SIG-M5 (cell line): ENCODE data around the gene TRPV3.
"Not testable (repeated sequence)": the region's sequence is repeated elsewhere in the genome, so short reads cannot be mapped to it uniquely, and the experiment has no call there.

ENCODE experiments used
- DNase-seq: peaks from one replicate; lab custom pipeline; 2025; lab: John Stamatoyannopoulos, UW

The TRPV3 gene

DNA sequence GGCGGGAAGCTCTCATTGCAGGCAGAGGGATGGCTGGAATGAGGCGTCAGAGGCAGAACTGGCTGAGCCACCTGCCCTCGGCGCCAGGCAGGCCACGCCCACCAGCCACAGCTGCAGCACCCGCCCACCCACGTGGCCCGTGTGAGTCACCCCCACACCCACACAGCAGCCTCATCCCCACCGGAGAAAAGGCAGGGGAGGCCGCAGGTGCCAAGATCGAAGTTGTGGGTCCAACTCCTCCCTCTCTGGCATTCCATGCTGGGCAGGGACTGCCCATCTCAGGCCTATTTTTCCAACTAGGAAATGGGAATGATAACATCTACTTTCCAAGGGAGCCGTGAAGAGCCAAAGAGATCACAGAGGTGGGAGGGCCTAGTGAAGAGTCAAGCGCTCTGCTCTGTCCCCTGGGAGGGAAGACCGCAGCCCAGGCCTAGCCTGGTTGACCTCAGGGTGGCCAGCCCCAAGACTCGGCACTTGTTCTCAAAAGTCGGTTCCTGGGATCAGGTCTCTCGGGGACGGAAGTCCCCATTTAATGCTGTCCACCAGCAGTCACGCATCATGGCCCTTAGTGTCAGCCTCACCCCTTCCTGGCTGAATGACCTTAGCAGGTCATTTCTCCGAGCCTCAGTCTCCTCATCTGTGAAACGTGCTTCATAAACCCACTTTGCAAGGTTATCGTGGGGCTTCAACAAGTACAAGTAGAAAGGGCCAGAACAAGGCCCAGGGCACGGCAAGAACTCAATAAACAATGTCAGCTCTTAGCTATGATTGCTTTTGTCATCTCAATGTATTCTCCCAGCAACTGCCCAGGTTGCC, at the start of gene TRPV3:
Gene TRPV3 (minus strand): TSS at position 45 of the 816 bp plus-strand sequence. CDS start 2,962 bp downstream, outside the sequence.
- DNase-seq: no peak

DNA sequence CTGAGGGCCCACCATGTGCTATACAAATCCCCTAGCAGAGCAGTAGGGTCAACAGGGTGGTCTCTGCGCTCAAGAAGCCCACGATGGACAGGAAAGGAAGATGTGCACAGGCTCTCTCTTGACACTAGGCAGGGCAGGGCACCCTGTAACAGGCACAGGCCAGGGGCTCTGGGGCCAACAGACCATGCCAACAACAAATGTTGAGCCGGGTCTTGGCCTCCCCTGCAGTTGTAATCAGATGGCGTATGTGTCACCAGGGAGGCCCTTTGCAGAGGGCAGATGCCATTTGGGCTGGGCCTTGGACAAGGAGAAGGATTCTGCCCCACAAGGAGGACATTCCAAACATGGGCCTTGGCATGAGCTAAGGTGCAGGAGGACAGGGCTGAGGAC, 46.3 kb upstream of the TRPV3 start:
- DNase-seq: no peak

DNA sequence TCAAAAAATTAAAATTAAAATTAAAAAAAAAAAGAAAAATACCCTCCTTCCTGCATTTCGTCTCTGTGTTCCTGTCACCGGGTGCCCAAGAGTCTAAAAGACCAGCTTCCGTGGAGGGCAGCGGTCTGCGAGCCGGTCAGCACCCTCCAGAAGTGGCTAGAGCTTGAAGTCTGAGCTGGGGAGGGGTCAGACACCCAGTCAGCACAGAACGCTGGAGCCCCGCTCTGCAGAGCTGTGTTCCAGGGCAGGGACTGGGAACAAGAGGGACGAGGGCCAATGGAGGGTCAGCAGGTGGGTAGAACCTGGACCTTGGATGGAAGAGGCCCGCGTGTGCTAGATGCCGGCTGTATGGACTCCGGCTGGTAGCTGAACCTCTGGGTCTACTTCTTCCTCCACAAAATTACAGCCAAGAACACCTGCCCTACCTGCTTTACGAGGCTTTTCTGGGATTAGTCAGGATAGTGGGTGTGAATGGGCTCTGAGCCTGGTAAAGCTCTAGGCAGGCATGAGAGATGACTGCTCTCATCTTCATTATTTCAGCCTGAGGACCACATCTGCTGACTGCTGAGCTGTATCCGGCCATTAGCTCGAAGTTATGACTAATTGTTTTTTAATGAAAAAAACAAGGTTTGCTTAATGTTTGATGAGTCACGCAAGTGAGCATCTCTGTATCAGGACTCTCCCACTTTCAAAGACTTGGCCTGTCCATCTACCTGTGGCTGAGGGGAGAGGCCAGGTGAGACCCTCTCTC, 45.7 kb upstream of the TRPV3 start:
- no peak for DNase-seq

DNA sequence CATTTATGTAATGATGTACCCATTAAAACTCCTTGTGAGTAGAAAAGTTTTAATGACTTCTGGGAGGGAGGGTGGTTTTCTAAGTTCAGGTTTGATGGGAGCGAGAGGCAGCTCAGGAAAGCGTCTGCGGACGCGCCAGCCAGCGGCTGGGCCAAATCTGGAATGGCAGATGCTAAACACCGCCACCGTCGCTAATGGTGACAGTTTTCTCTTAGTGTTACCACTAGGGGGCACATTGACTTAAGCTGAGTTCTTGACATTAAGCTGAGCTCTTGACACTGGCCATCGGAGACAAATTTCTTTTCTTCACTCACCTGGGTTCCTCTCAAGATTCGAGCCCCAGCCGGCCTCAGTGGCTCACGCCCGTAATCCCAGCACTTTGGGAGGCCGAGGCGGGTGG, 44.9 kb upstream of the TRPV3 start:
- no peak for DNase-seq

DNA sequence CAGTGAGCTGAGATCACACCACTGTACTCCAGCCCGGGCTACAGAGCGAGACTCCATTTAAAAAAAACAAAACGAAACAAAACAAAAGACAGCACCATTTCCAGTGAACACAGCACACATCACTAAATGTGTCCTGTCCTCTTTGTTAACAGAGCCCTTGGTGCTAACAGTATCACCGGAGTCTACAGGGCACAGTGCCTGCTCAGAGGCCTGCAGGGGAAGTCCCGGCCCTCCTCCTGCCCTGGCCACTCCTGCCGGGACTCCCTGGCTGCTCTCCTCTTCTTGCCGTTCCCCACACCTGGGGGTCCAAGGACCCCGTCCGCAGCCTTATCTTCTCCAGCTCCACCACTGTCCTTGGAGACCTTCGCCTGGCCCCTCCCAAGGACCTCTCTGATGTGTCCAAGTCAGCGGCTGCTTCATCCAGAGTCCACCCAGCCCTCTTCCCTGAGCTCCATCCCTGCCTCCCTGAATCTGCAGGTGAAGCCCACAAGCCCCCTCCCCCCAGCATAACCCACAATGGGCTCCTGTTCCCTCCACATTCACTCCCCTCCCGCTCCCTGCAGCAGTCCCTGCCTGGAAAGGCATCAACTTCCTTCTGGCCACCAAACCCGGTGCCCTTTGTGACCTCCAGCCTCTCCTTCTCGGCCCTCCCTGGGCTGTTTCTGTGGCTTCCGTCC, 43.1 kb upstream of the TRPV3 start:
- DNase-seq: no peak

DNA sequence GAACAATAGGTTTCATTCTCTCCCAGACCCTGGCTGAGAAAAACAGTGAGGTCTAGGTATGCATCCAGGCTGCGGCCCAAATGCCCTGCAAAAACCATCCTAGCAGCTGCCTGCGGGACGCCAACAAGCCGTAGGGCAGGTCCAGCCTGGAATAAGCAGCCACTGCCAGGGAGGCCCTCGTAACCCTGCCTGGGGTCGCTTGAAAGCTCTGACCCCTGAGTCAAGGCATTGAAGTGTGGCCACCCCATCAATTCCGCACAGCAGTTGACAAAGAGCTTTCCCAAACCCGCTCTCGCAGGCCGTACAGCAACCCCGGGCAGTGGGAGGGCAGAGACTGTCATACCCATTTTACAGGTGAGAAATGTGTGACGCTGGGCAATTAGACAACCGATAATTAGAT, 40.5 kb upstream of the TRPV3 start:
- DNase-seq: no peak

DNA sequence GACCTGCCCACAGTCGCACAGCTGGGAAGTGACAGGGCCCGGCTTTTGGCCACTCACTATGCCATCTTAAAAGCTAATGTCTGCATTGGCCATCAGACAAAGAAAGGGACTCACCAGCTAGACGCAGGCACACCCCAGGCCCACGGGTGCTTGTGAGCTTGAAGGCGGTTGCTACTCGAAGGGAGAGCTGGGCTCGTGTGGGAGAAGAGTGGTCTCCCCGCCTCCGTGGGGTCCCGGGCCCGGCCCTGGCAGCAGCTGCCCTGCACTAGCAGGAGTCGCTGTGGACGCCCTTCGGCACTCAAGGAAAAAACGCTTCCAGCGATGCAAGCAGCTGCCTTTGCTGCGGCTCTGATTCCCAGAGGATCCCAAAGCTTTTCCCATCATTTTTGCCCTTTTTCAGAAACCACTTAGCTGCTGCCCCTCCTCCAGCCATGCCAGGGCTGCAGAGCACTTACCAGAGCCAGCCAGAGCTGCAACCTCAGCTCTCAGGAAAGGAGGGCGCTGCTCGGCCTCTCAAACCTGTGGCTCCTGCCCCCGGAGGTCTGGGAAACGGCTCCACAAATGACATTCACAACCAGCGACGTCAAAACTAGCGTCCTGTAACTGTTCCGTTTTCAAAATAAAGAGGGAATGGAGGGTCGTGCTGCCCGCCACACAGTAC, 39.3 kb upstream of the TRPV3 start:
- no peak for DNase-seq

DNA sequence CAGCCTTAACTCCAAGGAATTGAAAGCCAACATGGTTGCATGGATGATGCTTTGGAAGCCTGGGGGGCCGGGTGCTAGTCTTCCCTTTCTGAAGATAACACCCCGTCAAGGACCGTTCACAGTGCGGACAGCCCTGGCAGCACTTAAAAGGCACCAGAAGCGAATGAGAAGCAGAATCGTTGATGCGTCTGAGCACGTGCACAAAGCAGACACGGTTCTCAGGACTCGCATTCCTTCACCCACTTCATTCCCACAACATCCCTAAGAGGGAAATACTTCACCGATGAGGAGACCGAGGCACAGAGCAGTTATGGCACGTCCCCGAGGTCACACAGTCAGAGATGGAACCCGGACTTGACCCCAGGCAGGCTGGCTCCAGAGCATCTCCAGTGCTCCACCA, 37.4 kb upstream of the TRPV3 start:
- no peak for DNase-seq

DNA sequence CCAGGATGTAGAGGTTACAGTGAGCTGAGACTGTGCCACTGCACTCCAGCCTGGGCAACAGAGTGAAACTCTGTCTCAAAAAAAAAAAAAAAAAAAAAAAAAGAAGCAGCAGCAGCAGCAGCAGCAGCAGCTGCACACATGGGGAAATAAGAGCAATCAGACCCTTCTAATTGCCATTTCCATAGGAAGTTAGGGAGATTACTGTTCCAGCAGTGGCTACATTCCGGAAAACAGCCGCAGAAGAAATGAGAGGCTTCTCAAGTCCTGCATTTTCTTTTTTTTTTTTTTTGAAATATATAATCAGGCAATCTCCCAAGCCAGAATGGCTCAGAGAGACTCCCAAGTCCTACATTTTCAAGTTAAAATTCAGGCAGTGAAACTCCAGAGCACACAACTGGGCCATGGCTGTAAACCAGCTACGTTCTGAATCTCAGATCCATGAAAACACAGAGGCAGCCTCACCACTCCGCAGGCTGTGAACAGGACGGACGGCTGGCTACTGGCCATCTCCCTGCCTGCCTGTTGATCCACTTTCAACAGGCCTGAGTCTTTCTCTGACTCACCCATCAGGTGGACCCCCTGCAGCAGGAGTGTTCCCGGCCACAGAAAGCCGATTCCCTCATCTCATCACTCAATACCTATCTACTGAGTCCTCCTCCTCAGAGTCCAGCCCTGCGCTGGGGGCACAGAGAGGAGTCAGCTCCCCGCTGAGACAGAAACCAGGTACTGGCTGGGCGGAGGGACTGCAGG, 36.6 kb upstream of the TRPV3 start:
- DNase-seq: no peak

DNA sequence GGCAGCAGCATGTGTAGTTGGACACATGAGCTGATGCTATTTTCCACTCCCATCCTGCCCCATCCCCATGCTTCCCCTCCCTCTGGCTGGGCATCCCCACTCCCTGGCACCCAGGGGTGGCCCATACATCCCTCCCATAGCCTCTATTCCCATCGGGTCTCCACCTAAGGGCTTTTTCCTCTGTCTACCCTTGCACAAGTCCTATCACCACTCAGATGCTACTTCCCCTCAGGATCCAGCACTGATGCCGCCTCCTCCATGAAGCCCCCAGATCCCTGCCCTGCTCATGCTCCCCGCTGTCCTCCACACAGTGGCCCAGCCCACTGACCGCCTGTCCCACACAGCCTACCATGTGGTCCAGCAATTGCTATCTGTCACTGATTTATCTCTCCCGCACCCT, 35.8 kb upstream of the TRPV3 start:
- no peak for DNase-seq

DNA sequence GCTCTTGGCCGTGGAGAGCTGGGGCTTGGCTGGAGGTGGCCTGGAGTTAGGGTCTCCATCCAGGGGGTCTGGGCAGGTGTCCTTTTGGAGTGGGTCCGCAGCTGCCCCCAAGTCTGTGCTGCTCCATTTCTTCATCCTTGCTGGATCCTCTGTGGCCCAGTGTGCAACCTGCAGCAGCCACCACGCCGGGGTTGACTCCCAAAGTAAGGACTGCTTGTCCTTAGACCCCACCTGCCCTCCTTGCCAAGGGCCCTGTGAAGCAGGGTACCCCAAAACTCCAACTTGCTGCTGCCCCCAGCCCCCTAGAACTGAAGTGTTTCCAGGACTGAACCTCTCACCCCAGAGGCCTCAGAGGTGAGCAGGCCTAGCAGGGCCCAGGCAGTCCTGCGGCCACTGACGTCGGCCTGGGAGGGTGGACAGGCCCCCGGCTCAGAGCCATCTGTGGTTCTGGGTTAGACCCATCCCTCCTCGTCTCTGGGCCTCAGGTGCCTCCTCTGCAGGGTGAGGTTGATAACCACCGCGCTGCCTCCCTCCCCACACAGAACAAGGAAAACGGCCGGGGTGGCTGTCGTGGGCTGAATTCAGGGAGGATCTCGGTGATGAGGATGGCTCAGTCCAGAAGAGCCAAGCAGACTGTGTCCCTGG, 34.7 kb upstream of the TRPV3 start:
- no peak for DNase-seq

DNA sequence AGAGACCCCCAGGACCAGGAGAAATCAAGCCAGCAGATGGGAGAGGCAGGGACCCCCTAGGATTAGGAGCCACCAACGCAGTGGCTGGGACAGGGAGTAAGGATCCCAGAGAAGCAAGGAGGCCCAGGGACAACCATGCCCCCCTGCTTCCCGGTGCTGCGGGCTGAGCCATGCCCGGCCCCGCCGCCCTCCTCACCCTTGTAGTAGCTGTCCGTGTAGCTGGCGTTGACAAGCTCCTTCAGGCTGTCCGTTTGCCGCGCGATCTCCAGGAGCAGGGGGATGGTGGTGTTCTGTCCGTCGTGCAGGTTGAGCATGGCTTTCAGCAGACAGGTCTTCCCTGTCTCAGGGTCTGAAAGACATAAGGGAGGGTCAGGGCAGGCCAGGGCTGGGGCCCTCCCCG, 33.2 kb upstream of the TRPV3 start:
- no peak for DNase-seq

DNA sequence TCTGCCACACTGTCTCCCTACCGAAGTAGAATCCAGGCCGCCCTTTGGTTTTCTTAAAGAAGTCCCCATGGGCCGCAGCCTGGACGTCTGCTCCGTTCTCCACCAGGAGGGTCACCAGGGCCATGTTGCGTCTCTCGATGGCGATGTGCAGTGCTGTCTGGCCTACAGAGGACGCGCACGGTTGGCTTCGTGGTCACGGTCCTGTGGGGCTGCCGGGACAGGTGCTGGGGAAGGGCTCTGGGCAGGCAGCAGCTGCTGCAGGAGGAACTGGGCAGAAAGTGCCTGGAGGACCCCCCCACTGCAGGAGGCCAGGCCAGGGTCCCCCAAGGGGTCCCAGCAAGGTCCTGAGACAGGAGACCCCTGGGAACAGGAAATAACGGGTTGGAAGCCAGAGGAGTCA, 32.6 kb upstream of the TRPV3 start:
- DNase-seq: no peak

DNA sequence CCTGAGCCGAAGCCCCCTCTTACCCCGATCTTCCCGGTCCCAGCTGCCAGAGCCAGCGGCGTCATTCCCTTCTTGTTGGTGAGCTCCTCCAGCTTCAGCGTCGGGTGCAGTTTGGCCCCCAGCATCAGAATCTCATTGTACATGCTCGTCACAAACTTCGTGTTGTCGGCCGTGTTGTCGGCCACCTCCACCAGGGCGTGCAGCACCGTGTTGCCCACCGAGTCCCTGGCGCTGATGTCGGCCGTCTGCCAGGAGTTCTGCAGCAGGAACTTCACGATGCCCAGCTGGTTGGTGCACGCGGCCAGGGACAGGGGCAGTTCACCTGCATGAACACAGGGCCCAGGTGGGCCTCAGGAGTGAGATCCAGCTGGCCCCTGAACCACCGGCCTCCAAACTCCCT, 32.2 kb upstream of the TRPV3 start:
- no peak for DNase-seq

DNA sequence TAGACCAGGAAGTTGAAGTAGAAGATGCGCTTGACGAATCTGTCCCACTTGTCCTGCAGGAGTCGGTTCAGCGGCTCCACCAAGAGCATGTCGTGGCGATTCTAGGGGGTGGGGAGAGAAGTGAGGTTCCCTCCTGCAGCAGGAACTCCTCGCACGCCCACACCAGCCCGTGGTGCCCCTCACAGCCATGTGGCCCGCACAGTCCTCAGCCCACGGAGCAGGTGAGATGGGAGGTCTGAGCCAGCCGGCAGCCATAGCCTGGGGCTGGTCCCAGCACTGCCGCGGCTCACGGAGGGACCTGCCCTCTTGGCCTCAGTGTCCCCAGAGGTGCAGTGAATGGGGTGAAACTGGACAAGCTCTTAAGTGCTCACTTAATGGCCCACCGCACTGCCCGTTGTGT, 28.2 kb upstream of the TRPV3 start:
- no peak for DNase-seq

DNA sequence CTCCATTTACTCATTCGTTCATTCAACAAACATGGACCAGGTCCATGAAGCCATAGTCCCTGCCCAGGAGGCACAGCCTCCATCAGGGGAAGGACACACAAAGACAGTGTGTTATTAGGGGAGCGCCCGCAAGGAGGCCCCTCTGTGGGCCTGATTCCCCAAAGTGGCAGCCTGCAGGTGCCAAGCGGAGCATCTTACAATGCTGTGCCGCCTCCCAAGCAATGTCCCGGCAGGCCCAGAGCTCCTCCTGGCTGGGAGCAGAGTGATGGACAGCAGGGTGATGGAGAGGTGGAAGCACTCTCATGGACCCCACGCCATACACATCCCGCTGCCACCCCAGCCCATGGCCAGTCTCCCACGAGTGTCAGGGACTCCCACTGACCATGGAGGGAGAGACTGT, 25.8 kb upstream of the TRPV3 start:
- no peak for DNase-seq

DNA sequence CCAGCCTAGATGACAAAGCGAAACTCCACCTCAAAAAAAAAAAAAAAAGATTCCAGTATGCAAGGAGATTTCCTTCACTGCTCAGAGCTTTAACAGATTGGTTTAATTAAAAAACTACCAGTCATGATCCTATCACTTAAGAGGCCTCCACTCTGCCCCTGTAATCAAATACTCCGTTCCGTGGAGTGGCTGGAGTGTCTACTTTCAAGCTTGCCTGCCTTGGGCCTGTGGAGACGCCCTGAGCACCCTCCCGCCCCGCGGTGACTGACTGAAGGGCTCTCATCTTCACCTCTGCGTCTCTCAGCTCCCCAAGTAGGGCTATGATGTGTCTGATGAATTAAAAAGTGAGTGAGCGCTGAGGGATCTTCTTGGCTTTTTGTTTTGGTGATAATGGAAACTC, 25.3 kb upstream of the TRPV3 start:
- DNase-seq: no peak

DNA sequence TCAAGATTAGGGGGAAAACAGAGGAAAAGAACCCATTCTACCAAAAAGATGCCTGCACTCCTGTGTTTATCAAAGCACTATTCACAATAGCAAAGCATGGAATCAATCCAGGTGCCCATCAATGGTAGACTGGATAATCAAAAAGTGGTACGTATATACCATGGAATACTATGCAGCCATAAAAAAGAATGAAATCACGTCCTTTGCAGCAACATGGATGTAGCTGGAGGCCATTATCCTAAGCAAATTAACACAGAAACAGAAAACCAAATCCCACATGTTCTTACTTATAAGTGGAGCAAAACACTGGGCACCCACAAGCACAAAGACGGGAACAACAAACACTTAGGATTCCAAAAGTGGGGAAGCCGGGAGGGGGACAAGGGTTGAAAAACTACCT, 21.1 kb upstream of the TRPV3 start:
- DNase-seq: not testable (repeated sequence)

DNA sequence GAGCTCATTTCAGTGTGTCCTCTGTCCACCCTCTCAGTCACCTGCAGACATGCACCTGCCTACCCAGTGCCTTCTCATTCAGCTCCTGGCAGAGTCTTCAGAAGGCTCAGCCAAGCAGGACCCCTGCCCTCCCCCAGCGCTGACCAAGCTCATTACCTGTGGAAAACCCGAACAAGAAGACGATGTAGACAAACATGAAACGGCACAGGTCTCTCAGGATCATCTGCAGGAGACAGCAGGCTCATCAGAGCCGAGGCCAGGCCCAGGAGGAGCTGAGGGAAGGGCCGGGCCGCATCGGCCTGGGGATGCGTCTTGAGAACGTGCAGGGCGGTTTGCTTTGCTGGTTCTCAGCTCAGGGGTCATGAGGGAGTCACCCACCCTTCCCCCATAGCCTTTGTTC, 19.4 kb upstream of the TRPV3 start:
- DNase-seq: no peak

DNA sequence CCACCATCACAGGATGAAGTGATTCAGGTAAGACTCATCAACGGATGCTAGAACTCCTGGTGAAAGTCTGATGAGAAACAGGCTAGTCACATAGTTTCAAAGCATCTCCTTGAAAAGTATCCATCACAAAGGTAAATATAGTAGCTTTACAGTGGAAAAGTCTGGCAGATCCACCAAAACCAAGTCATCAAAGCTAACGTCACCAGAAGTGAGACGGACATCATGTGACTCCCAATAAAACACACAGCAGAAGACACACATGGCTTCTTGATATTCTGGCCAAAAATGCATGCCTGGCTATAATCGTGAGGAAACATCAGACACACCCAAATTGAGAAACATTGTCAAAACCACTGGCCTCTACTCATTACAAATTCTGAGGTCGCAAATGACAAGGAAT, 17.9 kb upstream of the TRPV3 start:
- no peak for DNase-seq

DNA sequence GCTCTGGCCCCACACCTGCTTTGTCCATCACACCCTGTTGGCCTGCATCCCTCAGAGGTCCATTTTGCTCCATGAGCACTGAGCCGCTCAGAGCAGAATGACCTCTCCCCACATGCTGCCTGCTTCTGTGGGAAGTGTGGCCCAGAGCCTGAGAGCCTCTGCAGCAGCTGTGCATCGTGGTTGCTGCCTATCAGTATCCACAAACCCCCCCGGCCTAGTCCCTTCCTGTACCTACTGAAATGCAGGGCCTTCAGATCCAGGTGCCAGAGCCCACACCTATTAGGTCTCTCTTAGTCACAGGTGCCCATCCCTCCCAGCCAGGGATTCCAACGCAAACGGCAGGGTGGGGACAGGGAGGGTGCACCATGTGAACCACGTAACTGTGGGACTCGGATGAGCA, 16.6 kb upstream of the TRPV3 start:
- no peak for DNase-seq
